Endothelial cell of umbilical vein (primary cell): Measurements from ENCODE around the gene NUDT3. TPM values are rescaled to one million over a fixed set of nuclear protein-coding genes. Genes with fewer than 3 reads are reported as not detected.

Source experiments
- BruUV-seq: library from RNA; stranded (reverse); fragments of 400-500 nt; replicated peaks from 2 replicates; lab custom pipeline; 2021; lab: Mats Ljungman, UMichigan
- CTCF ChIA-PET: fragments of 300-600, 350-600 bp; sonication (Branson Sonifier 250); formaldehyde crosslinking; loops from one replicate; lab custom pipeline; 2021; ENCODE audit warnings: antibody characterized with exemption, inconsistent platforms; lab: Charles Lee
- POLR2A ChIA-PET: fragments of 300-600, 350-600 bp; sonication (Branson Sonifier 250); formaldehyde crosslinking; loops from one replicate; lab custom pipeline; 2021; ENCODE audit warnings: antibody characterized with exemption, inconsistent platforms; lab: Charles Lee
- DNase-seq: peaks from one replicate; pipeline ENCODE4 v3.0.0-alpha.2; 2011; ENCODE audit warnings: low read depth, low spot score
- FAIRE-seq: peaks from 2 replicates; lab custom pipeline; 2011; peaks lifted over from hg19 to GRCh38; lab: Jason Lieb, UNC
- H2AFZ ChIP-seq: 2 replicates; pipeline ENCODE4 v1.6.0; 2012; ENCODE audit warnings: low read depth, low read length, control low read depth, inconsistent platforms
- H3K27ac ChIP-seq: 2 replicates; pipeline ENCODE4 v1.5.1; 2011; ENCODE audit warnings: low read depth, mild to moderate bottlenecking, control low read depth, low read length, moderate library complexity; ENCODE audit not compliant: insufficient read depth
- H3K27me3 ChIP-seq, 2 experiments: 2 replicates each; pipeline versions ENCODE4 v1.6.0 to v1.6.1; 2011; ENCODE audit warnings: low read length in 2 of 2, mixed read lengths in 1 of 2; ENCODE audit not compliant: control insufficient read depth in 2 of 2, insufficient read depth in 2 of 2
- H3K36me3 ChIP-seq, 2 experiments: 2 replicates in 1 of 2; 3 replicates in 1 of 2; pipeline ENCODE4 v1.5.1; 2011; ENCODE audit warnings: low read length in 2 of 2, mild to moderate bottlenecking in 1 of 2, moderate library complexity in 1 of 2; ENCODE audit not compliant: control insufficient read depth in 2 of 2, insufficient read depth in 2 of 2; ENCODE audit errors: extremely low read depth in 1 of 2
- H3K4me1 ChIP-seq: 3 replicates; pipeline ENCODE4 v1.5.1; 2011; ENCODE audit warnings: mild to moderate bottlenecking, low read length; ENCODE audit not compliant: control insufficient read depth, insufficient read depth; ENCODE audit errors: extremely low read depth
- H3K4me2 ChIP-seq: 2 replicates; pipeline ENCODE4 v1.6.1; 2011; ENCODE audit warnings: low read length, control low read depth, mixed read lengths; ENCODE audit not compliant: insufficient read depth
- H3K4me3 ChIP-seq, 3 experiments: fragments of 200-600 bp in 1 of 3; sonication (generic), shearing (Covaris generic) in 1 of 3; replicated peaks in 1 of 3; 2 replicates each; pipeline ENCODE4 v1.5.1; 2011 to 2016; ENCODE audit warnings: control low read depth in 3 of 3, low read length in 3 of 3, mild to moderate bottlenecking in 2 of 3, inconsistent platforms in 1 of 3, low read depth in 1 of 3, moderate library complexity in 1 of 3; ENCODE audit not compliant: insufficient read depth in 1 of 3
- H3K79me2 ChIP-seq: 2 replicates; pipeline ENCODE4 v1.6.0; 2012; ENCODE audit warnings: low read length, inconsistent platforms; ENCODE audit not compliant: control insufficient read depth, insufficient read depth
- H3K9ac ChIP-seq: replicated peaks from 2 replicates; pipeline ENCODE3; 2011; ENCODE audit warnings: low read length, control low read depth; ENCODE audit not compliant: insufficient read depth; ENCODE audit errors: extremely low read depth
- H3K9me1 ChIP-seq: replicated peaks from 3 replicates; pipeline ENCODE4 v1.6.0; 2011; ENCODE audit warnings: mild to moderate bottlenecking, low read length; ENCODE audit not compliant: control insufficient read depth, insufficient read depth; ENCODE audit errors: extremely low read depth
- H3K9me3 ChIP-seq: replicated peaks from 2 replicates; pipeline ENCODE4 v1.5.1; 2012; ENCODE audit warnings: low read length, inconsistent platforms; ENCODE audit not compliant: control insufficient read depth, insufficient read depth
- H4K20me1 ChIP-seq: replicated peaks from 2 replicates; pipeline ENCODE3; 2011; ENCODE audit warnings: mild to moderate bottlenecking, low read length; ENCODE audit not compliant: control insufficient read depth, insufficient read depth; ENCODE audit errors: extremely low read depth
- CTCF ChIP-seq, 2 donors: IDR thresholded peaks; 1 replicate in 1 of 2; 2 replicates in 1 of 2; pipeline ENCODE4 v1.5.1; 2011; ENCODE audit warnings: low read length in 2 of 2, mild to moderate bottlenecking in 2 of 2, moderate library complexity in 2 of 2, control low read depth in 1 of 2, inconsistent platforms in 1 of 2, low read depth in 1 of 2; ENCODE audit not compliant: insufficient read depth in 1 of 2; ENCODE audit errors: extremely low read depth in 1 of 2
- EZH2 ChIP-seq: IDR thresholded peaks from 2 replicates; pipeline ENCODE4 v1.6.1; 2012; ENCODE audit warnings: borderline replicate concordance, low read depth, mild to moderate bottlenecking, moderate library complexity, low read length, inconsistent platforms; ENCODE audit not compliant: severe bottlenecking
- FOS ChIP-seq: IDR thresholded peaks from 2 replicates; pipeline ENCODE4 v1.6.1; 2011; ENCODE audit warnings: mild to moderate bottlenecking, low read length, moderate library complexity, borderline replicate concordance; ENCODE audit not compliant: insufficient read depth
- GATA2 ChIP-seq: IDR thresholded peaks from 2 replicates; pipeline ENCODE4 v1.7.0; 2011; ENCODE audit warnings: low read depth, mild to moderate bottlenecking, moderate library complexity, mixed read lengths, low read length; ENCODE audit not compliant: insufficient read length, insufficient read depth
- JUN ChIP-seq: IDR thresholded peaks from 2 replicates; pipeline ENCODE4 v1.6.1; 2011; ENCODE audit warnings: borderline replicate concordance, low read depth; ENCODE audit not compliant: insufficient read length, insufficient read depth
- MYC ChIP-seq: IDR thresholded peaks from one replicate; pipeline ENCODE4 v1.6.1; 2011; ENCODE audit warnings: mild to moderate bottlenecking, low read depth, low read length
- POLR2A ChIP-seq: IDR thresholded peaks from 2 replicates; pipeline ENCODE4 v1.6.1; 2012; ENCODE audit warnings: low read depth, mild to moderate bottlenecking, control low read depth, low read length
- POLR2AphosphoS5 ChIP-seq: IDR thresholded peaks from 2 replicates; pipeline ENCODE4 v1.6.1; 2012; ENCODE audit warnings: low read depth, mild to moderate bottlenecking, control low read depth, low read length, moderate library complexity; ENCODE audit not compliant: insufficient read depth
- dilution Hi-C: fragments of 300-500 bp; cut with MboI; formaldehyde crosslinking; loops from one replicate; pipeline ENCODE4 v1.15.0; 2019; ENCODE audit warnings: low sequenced_read_pairs; ENCODE audit not compliant: extremely low pct_ligation_motif_present
- intact Hi-C: fragments of 100-400 bp; cut with micrococcal nuclease; formaldehyde crosslinking; loops from one replicate; pipeline ENCODE4 v1.10.0; 2022
- polyA plus RNA-seq, 4 experiments: library from polyadenylated mRNA; depleted of rRNA in 3 of 4; stranded (reverse) in 3 of 4; unstranded in 1 of 4; fragments of >200 nt; gene quantifications; 2 replicates each; pipeline versions ENCODE4 v1.2.1 to v1.2.3, GENCODE V29; 2011 to 2012; ENCODE audit warnings: missing spikeins in 1 of 4
- total RNA-seq: library from RNA; stranded (reverse); gene quantifications from 2 replicates; pipeline ENCODE4 v1.2.3, GENCODE V29; 2021
- TF ChIP-seq, protein P1 (sequence below): IDR thresholded peaks from 2 replicates; pipeline ENCODE4 v1.6.1; 2011; ENCODE audit not compliant: insufficient read depth, insufficient read length

NUDT3 gene
- total and polyA plus RNA-seq, 2 donors (not counting 3 experiments of a cell fraction or from before 2014, with no cell fraction given): 11.9 to 30.9 TPM

GRCh38 chr6:34300332-34300751 is 92.1 kb downstream of the NUDT3 start:
- H3K9me1 ChIP-seq: no peaks in the 10 kb centered on the region
- CTCF ChIA-PET: interaction anchor here (0.7 to 1.4 kb wide), 4 partner anchors 18 to 115 kb away, joined by 3 to 4 read pairs (median 4); no protein-coding TSS in a partner anchor
- no peak for DNase-seq
- no peaks in the 10 kb centered on the region for H4K20me1 ChIP-seq
- TF ChIP-seq GATA2: no peak
- TF ChIP-seq POLR2AphosphoS5: no peak
- TF ChIP-seq FOS: no peak
- TF ChIP-seq, protein P1, sequence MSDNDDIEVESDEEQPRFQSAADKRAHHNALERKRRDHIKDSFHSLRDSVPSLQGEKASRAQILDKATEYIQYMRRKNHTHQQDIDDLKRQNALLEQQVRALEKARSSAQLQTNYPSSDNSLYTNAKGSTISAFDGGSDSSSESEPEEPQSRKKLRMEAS: no peak
- TF ChIP-seq MYC: no peak
- no peak for TF ChIP-seq JUN
- TF ChIP-seq EZH2: no peak
- TF ChIP-seq CTCF (IDR thresholded peaks at IDR 0.05; ENCODE audit: extremely low read depth in 1 of 2, insufficient read depth in 1 of 2, low read depth in 1 of 2, low read length in 2 of 2): no peak
- no peak for TF ChIP-seq POLR2A
- no peak overlapping the region for H3K9ac ChIP-seq
- no TSS peak for BruUV-seq
- H3K4me1 ChIP-seq: no peaks in the 10 kb centered on the region
- H3K79me2 ChIP-seq: peaks cover 7% of the 10 kb centered on the region
- intact Hi-C loops: no loop called here
- H3K4me2 ChIP-seq: no peak overlapping the region
- dilution Hi-C loops: no loop called here
- no peak for FAIRE-seq
- H3K36me3 ChIP-seq: no peaks in the 10 kb centered on the region
- H2AFZ ChIP-seq: no peak overlapping the region
- H3K27me3 ChIP-seq: no peaks in the 10 kb centered on the region
- H3K9me3 ChIP-seq: no peaks in the 10 kb centered on the region
- POLR2A ChIA-PET: no interaction called here
- H3K27ac ChIP-seq: no peak overlapping the region
- H3K4me3 ChIP-seq: no peak overlapping the region
